Nephron progenitor cell (in vitro differentiated cells): ENCODE data around the gene NKX2-1.
A peak's percentile ranks its signal among the peaks of the same experiment; 100 is the strongest.

ENCODE experiments used
- DNase-seq: peaks from one replicate; pipeline ENCODE4 v3.0.0; 2021
- H3K27ac Mint-ChIP-seq: 2 replicates; pipeline ENCODE4 v1.8.0; 2021; ENCODE audit warnings: mild to moderate bottlenecking, moderate library complexity, mixed read lengths
- H3K27me3 Mint-ChIP-seq: 2 replicates; pipeline ENCODE4 v1.8.0; 2021; ENCODE audit warnings: mild to moderate bottlenecking, low read depth, mixed read lengths; ENCODE audit not compliant: poor library complexity
- H3K36me3 Mint-ChIP-seq: 2 replicates; pipeline ENCODE4 v1.8.0; 2021; ENCODE audit warnings: low read depth, mixed read lengths
- H3K4me1 Mint-ChIP-seq: 2 replicates; pipeline ENCODE4 v1.8.0; 2021; ENCODE audit warnings: mixed read lengths
- H3K4me3 Mint-ChIP-seq: 2 replicates; pipeline ENCODE4 v1.8.0; 2021; ENCODE audit warnings: mild to moderate bottlenecking, moderate library complexity, mixed read lengths
- H3K9me3 Mint-ChIP-seq: 2 replicates; pipeline ENCODE4 v1.8.0; 2021; ENCODE audit warnings: mild to moderate bottlenecking, moderate library complexity, mixed read lengths
- CTCF ChIP-seq: fragments of 200-600 bp; sonication (generic); IDR thresholded peaks from 2 replicates; pipeline ENCODE4 v1.5.0; 2021; ENCODE audit warnings: antibody characterized with exemption

NKX2-1 gene

GRCh38 chr14:36518031-36518585 lies 1.9 kb downstream of the NKX2-1 start:
- Mint-ChIP-seq H3K4me1 (peaks cover 33% of the 10 kb centered on the region), H3K36me3 (no peaks in the 10 kb centered on the region), H3K27me3 (peaks cover 99% of the 10 kb centered on the region), H3K9me3 (no peaks in the 10 kb centered on the region), H3K4me3 (no peak overlapping the region), H3K27ac (no peak overlapping the region)
- no peak for TF ChIP-seq CTCF
- peak; percentile 15 for DNase-seq

GRCh38 chr14:36517242-36518030 lies 2.6 kb downstream of the NKX2-1 start:
- Mint-ChIP-seq H3K4me1 (peaks cover 32% of the 10 kb centered on the region), H3K27me3 (peaks cover 99% of the 10 kb centered on the region), H3K9me3 (no peaks in the 10 kb centered on the region), H3K4me3 (no peak overlapping the region), H3K27ac (no peak overlapping the region), H3K36me3 (no peaks in the 10 kb centered on the region)
- TF ChIP-seq CTCF: no peak
- DNase-seq: peak; percentile 33

- Mint-ChIP-seq H3K4me3 (no peak overlapping the region), H3K27me3 (peaks cover 99% of the 10 kb centered on the region), H3K4me1 (peaks cover 28% of the 10 kb centered on the region), H3K36me3 (no peaks in the 10 kb centered on the region), H3K9me3 (no peaks in the 10 kb centered on the region), H3K27ac (no peak overlapping the region)
- no peak for TF ChIP-seq CTCF
- DNase-seq: no peak
Measured at GRCh38 chr14:36516719-36517241, 3.3 kb downstream of the NKX2-1 start.

- Mint-ChIP-seq H3K27ac (no peak overlapping the region), H3K4me3 (no peak overlapping the region), H3K9me3 (no peaks in the 10 kb centered on the region), H3K27me3 (peaks cover 97% of the 10 kb centered on the region), H3K4me1 (peaks cover 24% of the 10 kb centered on the region), H3K36me3 (no peaks in the 10 kb centered on the region)
- no peak for TF ChIP-seq CTCF
- no peak for DNase-seq
Measured at GRCh38 chr14:36515896-36516718, 3.9 kb downstream of the NKX2-1 start.

GRCh38 chr14:36515105-36515593 lies 4.9 kb downstream of the NKX2-1 start:
- H3K27me3 Mint-ChIP-seq: peaks cover 97% of the 10 kb centered on the region
- no peak overlapping the region for H3K4me3 Mint-ChIP-seq
- TF ChIP-seq CTCF: no peak
- H3K4me1 Mint-ChIP-seq: peaks cover 24% of the 10 kb centered on the region
- no peak for DNase-seq
- H3K36me3 Mint-ChIP-seq: no peaks in the 10 kb centered on the region
- H3K9me3 Mint-ChIP-seq: no peaks in the 10 kb centered on the region
- H3K27ac Mint-ChIP-seq: no peak overlapping the region
